Liver (tissue), 9 donors: ENCODE measurements around the gene LDLRAD3. TPM values are rescaled to one million over a fixed set of nuclear protein-coding genes. Genes with fewer than 3 reads are reported as not detected.

Experiments
- DNase-seq: peaks from one replicate; pipeline ENCODE4 v3.0.0-alpha.2; 2017; ENCODE audit warnings: low spot score
- H3K27ac ChIP-seq, 2 donors: one replicate each; pipeline ENCODE4 v1.7.0; 2013; ENCODE audit warnings: inconsistent platforms in 2 of 2, low read length in 2 of 2, control low read depth in 1 of 2, low read depth in 1 of 2, mild to moderate bottlenecking in 1 of 2
- H3K27me3 ChIP-seq, 4 donors: one replicate each; pipeline versions ENCODE4 v1.6.1 to v1.7.0; 2013; ENCODE audit warnings: low read length in 3 of 4, inconsistent platforms in 1 of 4, mild to moderate bottlenecking in 1 of 4, moderate library complexity in 1 of 4; ENCODE audit not compliant: control insufficient read depth in 4 of 4, insufficient read depth in 4 of 4
- H3K36me3 ChIP-seq, 4 donors: one replicate each; pipeline versions ENCODE4 v1.6.1 to v1.7.0; 2013; ENCODE audit warnings: low read length in 3 of 4, mild to moderate bottlenecking in 3 of 4, low read depth in 1 of 4, moderate library complexity in 1 of 4; ENCODE audit not compliant: control insufficient read depth in 4 of 4, insufficient read depth in 3 of 4
- H3K4me1 ChIP-seq, 4 donors: one replicate each; pipeline versions ENCODE4 v1.6.1 to v1.7.0; 2013; ENCODE audit warnings: low read length in 3 of 4, mild to moderate bottlenecking in 3 of 4, moderate library complexity in 1 of 4; ENCODE audit not compliant: control insufficient read depth in 4 of 4, insufficient read depth in 4 of 4
- H3K4me3 ChIP-seq, 3 donors: one replicate each; pipeline versions ENCODE4 v1.6.1 to v1.7.0; 2013; ENCODE audit warnings: low read length in 3 of 3, control low read depth in 1 of 3, low read depth in 1 of 3, mild to moderate bottlenecking in 1 of 3
- H3K9ac ChIP-seq, 2 donors: one replicate each; pipeline ENCODE4 v1.7.0; 2013; ENCODE audit warnings: low read length in 2 of 2, mild to moderate bottlenecking in 2 of 2, moderate library complexity in 2 of 2, control low read depth in 1 of 2, low read depth in 1 of 2
- H3K9me3 ChIP-seq, 4 donors: one replicate each; pipeline versions ENCODE4 v1.6.1 to v1.7.0; 2013; ENCODE audit warnings: low read length in 3 of 4; ENCODE audit not compliant: control insufficient read depth in 4 of 4
- ATF3 ChIP-seq: IDR thresholded peaks from 2 replicates; pipeline ENCODE4 v1.6.1; 2016; ENCODE audit warnings: antibody characterized with exemption
- CTCF ChIP-seq: fragments of 150-350 bp; IDR thresholded peaks from 2 replicates; pipeline ENCODE4 v1.5.1; 2017; ENCODE audit warnings: improper control_type of control experiment, low read depth, low read length; ENCODE audit not compliant: missing input control
- EGR1 ChIP-seq, 2 donors: IDR thresholded peaks; 2 replicates each; pipeline ENCODE4 v1.6.1; 2016 to 2018; ENCODE audit warnings: antibody characterized with exemption in 2 of 2, low read depth in 2 of 2
- FOXA1 ChIP-seq: IDR thresholded peaks from 2 replicates; pipeline ENCODE4 v1.6.1; 2016; ENCODE audit warnings: antibody characterized with exemption
- FOXA2 ChIP-seq: IDR thresholded peaks from 2 replicates; pipeline ENCODE4 v1.6.1; 2016; ENCODE audit warnings: antibody characterized with exemption
- GABPA ChIP-seq, 2 donors: IDR thresholded peaks in 1 of 2; conservative IDR thresholded peaks in 1 of 2; 2 replicates each; pipeline ENCODE4 v1.6.1; 2016; ENCODE audit warnings: antibody characterized with exemption in 2 of 2, mild to moderate bottlenecking in 1 of 2, moderate library complexity in 1 of 2
- HNF4A ChIP-seq, 2 donors: conservative IDR thresholded peaks; 2 replicates each; pipeline ENCODE4 v1.6.1; 2016; ENCODE audit warnings: antibody characterized with exemption in 2 of 2, mild to moderate bottlenecking in 2 of 2
- HNF4G ChIP-seq: IDR thresholded peaks from 2 replicates; pipeline ENCODE4 v1.6.1; 2016; ENCODE audit warnings: antibody characterized with exemption
- JUND ChIP-seq, 2 donors: IDR thresholded peaks; 2 replicates each; pipeline ENCODE4 v1.6.1; 2016; ENCODE audit warnings: antibody characterized with exemption in 2 of 2
- MAX ChIP-seq: IDR thresholded peaks from 2 replicates; pipeline ENCODE4 v1.6.1; 2016; ENCODE audit warnings: antibody characterized with exemption
- NR2F2 ChIP-seq: IDR thresholded peaks from 2 replicates; pipeline ENCODE4 v1.6.1; 2016; ENCODE audit warnings: antibody characterized with exemption
- RAD21 ChIP-seq, 2 donors: IDR thresholded peaks; 2 replicates each; pipeline ENCODE4 v1.6.1; 2016; ENCODE audit warnings: antibody characterized with exemption in 2 of 2, mild to moderate bottlenecking in 2 of 2
- REST ChIP-seq: IDR thresholded peaks from 2 replicates; pipeline ENCODE4 v1.6.1; 2016; ENCODE audit warnings: antibody characterized with exemption, mild to moderate bottlenecking
- RXRA ChIP-seq, 2 donors: IDR thresholded peaks; 2 replicates each; pipeline ENCODE4 v1.6.1; 2017 to 2018; ENCODE audit warnings: antibody characterized with exemption in 2 of 2, mild to moderate bottlenecking in 1 of 2
- SP1 ChIP-seq: IDR thresholded peaks from 2 replicates; pipeline ENCODE4 v1.6.1; 2018; ENCODE audit warnings: antibody characterized with exemption, mild to moderate bottlenecking
- TAF1 ChIP-seq: conservative IDR thresholded peaks from 2 replicates; pipeline ENCODE4 v1.6.1; 2016; ENCODE audit warnings: antibody characterized with exemption, mild to moderate bottlenecking
- YY1 ChIP-seq: IDR thresholded peaks from 2 replicates; pipeline ENCODE4 v1.6.1; 2016; ENCODE audit warnings: antibody characterized with exemption, mild to moderate bottlenecking
- ZBTB33 ChIP-seq: IDR thresholded peaks from 2 replicates; pipeline ENCODE4 v1.6.1; 2016; ENCODE audit warnings: antibody characterized with exemption
- WGBS: extraction: QIAGEN DNeasy Blood & Tissue Kit; methylation state at CpG from one replicate; pipeline ENCODE4 v1.1.7; 2013; 5-methylcytosine and 5-hydroxymethylcytosine counted together
- polyA plus RNA-seq, 2 donors: library from polyadenylated mRNA; stranded (reverse) in 1 of 2; unstranded in 1 of 2; fragments of 200-250 nt in 1 of 2; fragments of >200 nt in 1 of 2; fragmentation: Nextera tagmentation in 1 of 2; extraction: Ambion mirVana in 1 of 2; gene quantifications; one replicate each; pipeline versions ENCODE4 v1.2.1 to v1.2.3, GENCODE V29; 2013 to 2015
- total RNA-seq, 2 donors: library from RNA; depleted of rRNA; stranded (reverse); fragments of >200 nt; gene quantifications; one replicate each; pipeline ENCODE4 v1.2.3, GENCODE V29; 2014
- donor health status: healthy.
- donor health status: healthy.
- donor health status: healthy.
- donor health status: healthy.
- donor health status: healthy.

LDLRAD3 gene
- total and polyA plus RNA-seq, 4 donors, result 0.75 to 1.3 (median 0.93) TPM

- whole genome bisulfite sequencing, result 79% methylated on average over 7 of the region's 7 CpGs
- Histone ChIP-seq H3K27me3 (no peaks in the 10 kb centered on the region), H3K9ac (no peak overlapping the region), H3K36me3 (no peaks in the 10 kb centered on the region), H3K4me1 (no peaks in the 10 kb centered on the region), H3K27ac (no peak overlapping the region), H3K4me3 (no peak overlapping the region), H3K9me3 (no peaks in the 10 kb centered on the region)
- no peak for DNase-seq
- TF ChIP-seq RXRA (IDR thresholded peaks at IDR 0.05), result no peak
- no peak for TF ChIP-seq SP1
- no peak for TF ChIP-seq HNF4A (conservative IDR thresholded peaks at IDR 0.05)
- no peak for TF ChIP-seq YY1
- no peak for TF ChIP-seq CTCF
- TF ChIP-seq EGR1 (IDR thresholded peaks at IDR 0.05; ENCODE audit: low read depth in 2 of 2), result no peak
- no peak for TF ChIP-seq JUND (IDR thresholded peaks at IDR 0.05)
- no peak for TF ChIP-seq REST
- TF ChIP-seq NR2F2, result no peak
- TF ChIP-seq ATF3, result no peak
- TF ChIP-seq GABPA (IDR thresholded peaks at IDR 0.05 in 1 of 2, conservative IDR thresholded peaks at IDR 0.05 in 1 of 2), result no peak
- TF ChIP-seq RAD21 (IDR thresholded peaks at IDR 0.05), result no peak
- no peak for TF ChIP-seq TAF1
- no peak for TF ChIP-seq ZBTB33
- no peak for TF ChIP-seq FOXA2
- no peak for TF ChIP-seq HNF4G
- no peak for TF ChIP-seq MAX
- no peak for TF ChIP-seq FOXA1
Measured at GRCh38 chr11:35981581-35981980, 37.7 kb downstream of the LDLRAD3 start.

GRCh38 chr11:35982061-35982460, 38.2 kb downstream of the LDLRAD3 start:
- Histone ChIP-seq H3K27ac (no peak overlapping the region), H3K4me3 (no peak overlapping the region), H3K9me3 (no peaks in the 10 kb centered on the region), H3K4me1 (no peaks in the 10 kb centered on the region), H3K36me3 (no peaks in the 10 kb centered on the region), H3K9ac (no peak overlapping the region), H3K27me3 (no peaks in the 10 kb centered on the region)
- no peak for TF ChIP-seq EGR1 (IDR thresholded peaks at IDR 0.05; ENCODE audit: low read depth in 2 of 2)
- no peak for TF ChIP-seq HNF4G
- no peak for TF ChIP-seq MAX
- no peak for DNase-seq
- 83% methylated on average over 8 of the region's 8 CpGs for WGBS
